GM18498 (cell line): ENCODE data around the gene ZNF655.
"Not testable (repeated sequence)": the region's sequence is repeated elsewhere in the genome, so short reads cannot be mapped to it uniquely, and the experiment has no call there.

Experiments
- ATAC-seq: cut with Tn5 transposase; IDR thresholded peaks from one replicate; pipeline ENCODE4 v1.9.1; 2021; ENCODE audit warnings: mild to moderate bottlenecking, moderate library complexity; ENCODE audit not compliant: unreplicated experiment

ZNF655 gene

GRCh38 chr7:99560834-99561736 lies 2.6 kb downstream of the ZNF655 start:
- ATAC-seq: no peak

- ATAC-seq: no peak
These were observed 3.3 kb downstream of the ZNF655 start for GRCh38 chr7:99561737-99562051.

GRCh38 chr7:99562114-99562784 lies 3.8 kb downstream of the ZNF655 start:
- ATAC-seq: no peak

- no peak for ATAC-seq
These were observed 4.4 kb downstream of the ZNF655 start for GRCh38 chr7:99562832-99563231.

GRCh38 chr7:99563650-99564049 lies 5.2 kb downstream of the ZNF655 start:
- no peak for ATAC-seq

- ATAC-seq: not testable (repeated sequence)
These were observed 10.3 kb downstream of the ZNF655 start for GRCh38 chr7:99568770-99569169.

GRCh38 chr7:99571768-99572167 lies 13.3 kb downstream of the ZNF655 start:
- no peak for ATAC-seq

- no peak for ATAC-seq
These were observed 14.8 kb downstream of the ZNF655 start for GRCh38 chr7:99573257-99573656.

GRCh38 chr7:99576251-99576650 lies 17.8 kb downstream of the ZNF655 start:
- ATAC-seq: no peak

GRCh38 chr7:99579281-99579955 lies 21.0 kb downstream of the ZNF655 start:
- ATAC-seq: no peak

GRCh38 chr7:99579956-99580777 lies 21.7 kb downstream of the ZNF655 start:
- ATAC-seq: no peak

GRCh38 chr7:99580778-99581332 lies 22.4 kb downstream of the ZNF655 start:
- not testable (repeated sequence) for ATAC-seq

GRCh38 chr7:99588868-99589267 lies 30.4 kb downstream of the ZNF655 start:
- ATAC-seq: no peak

- no peak for ATAC-seq
These were observed 36.7 kb downstream of the ZNF655 start for GRCh38 chr7:99594948-99595745.

- ATAC-seq: no peak
These were observed 38.0 kb downstream of the ZNF655 start for GRCh38 chr7:99596408-99596955.

- no peak for ATAC-seq
These were observed 39.5 kb downstream of the ZNF655 start, which contains the start of gene TMEM225B for GRCh38 chr7:99597762-99598501. Gene TMEM225B, plus strand, starts transcription at chr7:99598267. Its CDS starts 6,122 bp downstream, at chr7:99604389.

GRCh38 chr7:99599836-99600235 lies 41.4 kb downstream of the ZNF655 start:
- no peak for ATAC-seq

GRCh38 chr7:99601656-99602310 lies 43.3 kb downstream of the ZNF655 start:
- ATAC-seq: no peak
